Measurements from ENCODE around the gene ANGPT4.

ANGPT4 gene

DNA sequence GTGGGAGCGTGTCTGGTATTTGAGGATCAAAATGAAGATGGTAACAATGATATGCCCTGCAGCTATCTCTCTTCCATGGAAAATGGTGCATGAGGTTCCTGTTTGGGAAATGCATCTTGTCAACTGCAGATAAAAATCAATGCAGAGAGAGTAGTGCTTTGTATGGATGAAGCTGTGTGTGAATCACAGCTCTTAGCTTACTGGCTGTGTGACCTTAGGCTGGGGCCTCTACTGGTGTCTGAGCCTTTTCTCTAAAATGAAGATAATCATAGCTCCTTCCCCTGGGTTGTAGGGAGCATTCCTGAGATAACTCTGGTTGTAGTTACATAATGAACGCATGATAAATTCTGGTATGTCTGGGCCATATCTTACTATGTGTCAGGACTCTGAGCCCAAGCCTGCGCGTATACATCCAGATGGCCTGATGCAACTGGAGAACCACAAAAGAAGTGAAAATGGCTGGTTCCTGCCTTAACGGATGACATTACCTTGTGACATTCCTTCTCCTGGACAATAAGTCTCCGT is 19.6 kb downstream of the ANGPT4 start:
- TF ChIP-seq, protein P1, sequence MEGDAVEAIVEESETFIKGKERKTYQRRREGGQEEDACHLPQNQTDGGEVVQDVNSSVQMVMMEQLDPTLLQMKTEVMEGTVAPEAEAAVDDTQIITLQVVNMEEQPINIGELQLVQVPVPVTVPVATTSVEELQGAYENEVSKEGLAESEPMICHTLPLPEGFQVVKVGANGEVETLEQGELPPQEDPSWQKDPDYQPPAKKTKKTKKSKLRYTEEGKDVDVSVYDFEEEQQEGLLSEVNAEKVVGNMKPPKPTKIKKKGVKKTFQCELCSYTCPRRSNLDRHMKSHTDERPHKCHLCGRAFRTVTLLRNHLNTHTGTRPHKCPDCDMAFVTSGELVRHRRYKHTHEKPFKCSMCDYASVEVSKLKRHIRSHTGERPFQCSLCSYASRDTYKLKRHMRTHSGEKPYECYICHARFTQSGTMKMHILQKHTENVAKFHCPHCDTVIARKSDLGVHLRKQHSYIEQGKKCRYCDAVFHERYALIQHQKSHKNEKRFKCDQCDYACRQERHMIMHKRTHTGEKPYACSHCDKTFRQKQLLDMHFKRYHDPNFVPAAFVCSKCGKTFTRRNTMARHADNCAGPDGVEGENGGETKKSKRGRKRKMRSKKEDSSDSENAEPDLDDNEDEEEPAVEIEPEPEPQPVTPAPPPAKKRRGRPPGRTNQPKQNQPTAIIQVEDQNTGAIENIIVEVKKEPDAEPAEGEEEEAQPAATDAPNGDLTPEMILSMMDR (IDR thresholded peaks at IDR 0.05): no peak

DNA sequence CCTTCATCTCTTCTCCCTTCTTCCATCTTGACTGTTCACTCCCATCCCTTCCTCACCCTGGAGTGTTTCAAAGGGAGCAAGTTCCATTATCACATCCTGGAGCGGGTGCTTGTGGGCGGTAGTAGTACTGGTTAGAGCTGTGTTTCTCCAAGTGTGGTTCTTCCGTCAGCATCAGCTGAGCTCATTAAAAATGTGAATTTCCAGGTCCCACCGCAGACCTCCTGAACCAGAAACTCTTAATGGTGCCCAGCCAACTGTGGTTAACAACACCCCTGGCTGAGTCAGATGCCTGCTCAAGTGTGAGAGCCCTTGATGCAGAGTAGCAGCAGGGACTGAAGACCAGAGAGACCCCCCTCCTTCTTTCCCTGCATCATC is 24.4 kb downstream of the ANGPT4 start:
- TF ChIP-seq, protein P1 (IDR thresholded peaks at IDR 0.05): no peak

DNA sequence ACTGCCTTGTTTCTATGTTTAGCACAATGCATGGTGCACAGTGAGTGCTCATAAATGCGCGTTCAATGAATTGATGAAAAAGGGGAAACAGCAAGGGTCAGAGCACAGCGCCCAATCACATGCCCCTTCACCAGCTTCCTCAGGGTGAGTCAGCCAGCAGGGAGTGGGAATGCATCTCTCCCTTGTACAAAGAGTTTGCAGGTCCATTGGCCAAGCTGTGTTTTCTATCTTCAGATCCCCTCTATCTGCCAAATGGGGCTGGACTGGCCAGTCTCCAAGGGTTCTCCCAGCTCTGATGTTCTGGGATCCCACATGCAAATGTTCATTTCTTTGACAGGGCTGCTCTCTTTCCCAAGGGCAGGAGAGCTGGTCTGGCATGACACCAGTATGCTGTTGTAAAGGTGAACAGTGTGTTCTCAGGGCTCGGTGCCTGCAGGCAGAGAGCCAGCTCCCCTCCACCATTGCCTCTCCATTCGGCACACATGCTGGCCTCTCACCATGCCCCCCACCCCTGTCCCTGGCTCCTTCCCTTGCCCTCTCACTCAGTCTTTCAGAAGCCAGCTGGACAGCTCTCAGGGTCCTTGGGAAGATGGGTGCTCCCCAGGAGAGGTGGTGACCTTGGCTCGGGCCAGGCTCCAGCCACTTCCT is 25.0 kb downstream of the ANGPT4 start:
- TF ChIP-seq, protein P1 (IDR thresholded peaks at IDR 0.05): no peak

DNA sequence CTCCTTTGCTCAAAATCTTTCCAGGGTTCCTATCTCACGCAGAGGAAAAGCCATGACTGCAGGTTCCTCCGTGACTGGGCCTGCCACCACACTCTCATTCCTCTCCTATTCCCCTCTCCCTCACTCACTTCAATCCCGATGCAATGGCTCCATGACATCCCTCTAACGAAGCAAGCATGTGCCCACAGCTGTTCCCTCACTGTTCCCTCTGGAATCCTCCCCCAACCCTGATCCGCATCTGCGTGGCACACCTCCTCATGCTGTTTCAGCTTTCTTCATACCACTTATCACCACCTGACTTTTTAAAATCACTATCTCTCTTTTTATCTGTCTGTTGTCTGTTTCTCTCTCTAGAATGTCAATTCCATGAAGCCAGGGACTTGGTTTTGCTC is 25.5 kb downstream of the ANGPT4 start:
- TF ChIP-seq, protein P1 (IDR thresholded peaks at IDR 0.05): no peak

DNA sequence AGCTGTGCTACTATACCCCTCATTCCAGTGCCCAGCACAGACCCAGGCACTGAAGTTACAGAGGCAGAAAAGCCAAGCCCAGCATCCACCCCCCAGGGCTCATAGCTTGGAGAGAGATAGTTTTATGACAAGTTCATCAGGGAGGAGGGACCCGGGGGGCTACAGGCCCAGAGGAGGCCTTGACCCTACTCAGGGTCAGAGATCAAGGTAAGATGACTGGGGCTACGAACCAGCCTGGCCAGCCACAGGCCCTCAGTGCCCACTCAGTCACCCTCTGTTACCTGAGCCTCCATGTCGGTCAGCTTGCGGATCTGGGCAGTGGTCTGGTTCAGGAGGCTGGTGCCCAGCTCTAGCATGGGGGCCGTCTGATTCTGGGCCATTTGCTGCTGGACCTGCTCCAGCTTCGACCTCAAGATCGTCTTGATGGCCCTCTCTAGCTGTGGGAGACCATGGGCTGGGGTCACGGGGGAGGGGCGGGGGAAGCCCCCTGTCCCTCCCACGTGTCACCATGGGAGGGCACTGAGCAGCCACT is 26.1 kb downstream of the ANGPT4 start:
- TF ChIP-seq, protein P1 (IDR thresholded peaks at IDR 0.05): no peak

DNA sequence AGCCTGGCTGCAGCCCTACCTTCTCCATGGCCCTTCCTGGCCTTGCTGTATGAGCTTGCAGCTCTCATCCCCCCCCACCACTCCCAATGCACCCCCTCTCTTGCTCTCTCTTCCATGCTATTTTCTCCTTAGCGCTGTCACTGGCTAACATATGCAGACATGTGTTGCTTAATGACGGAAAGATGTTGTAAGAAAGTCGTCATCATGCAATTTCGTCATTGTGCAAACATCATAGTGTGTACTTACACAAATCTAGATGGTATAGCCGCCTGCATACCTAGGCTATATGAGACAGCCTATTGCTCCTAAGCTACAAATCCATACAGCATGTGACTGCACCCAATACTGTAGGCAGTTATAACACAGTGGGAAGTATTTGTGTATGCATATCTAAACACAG is 27.0 kb downstream of the ANGPT4 start:
- TF ChIP-seq, protein P1 (IDR thresholded peaks at IDR 0.05): no peak

DNA sequence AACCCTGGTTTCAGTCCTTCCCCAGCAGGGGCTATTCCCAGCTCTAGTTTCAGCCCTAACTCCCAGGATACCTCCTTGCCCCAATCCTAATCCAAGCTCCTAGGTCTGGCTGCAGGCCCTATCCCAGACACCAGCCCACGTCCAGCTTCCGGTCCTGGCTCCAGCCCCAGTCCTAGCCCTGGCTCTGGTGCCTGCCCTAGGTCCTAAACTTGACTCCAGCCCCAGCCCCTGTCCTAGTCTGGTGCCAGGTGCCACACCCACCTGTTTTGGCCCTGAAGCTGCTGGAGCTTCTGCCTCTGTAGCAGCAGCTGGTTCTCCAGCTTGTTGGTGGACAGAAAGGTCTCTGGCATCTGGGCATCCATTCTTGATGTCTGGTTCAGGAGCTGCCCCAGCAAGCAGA is 28.1 kb downstream of the ANGPT4 start:
- TF ChIP-seq, protein P1 (IDR thresholded peaks at IDR 0.05): no peak

Measured in LNCAP (cell line).